Renal cortical epithelial cell (primary cell): ENCODE data around the gene OR4K15. TPM values are rescaled to one million over a fixed set of nuclear protein-coding genes. Genes with fewer than 3 reads are reported as not detected.
"Not testable (repeated sequence)": the region's sequence is repeated elsewhere in the genome, so short reads cannot be mapped to it uniquely, and the experiment has no call there.

Experiments
- DNase-seq: peaks from one replicate; pipeline ENCODE4 v3.0.0-alpha.2; 2011; ENCODE audit warnings: low read depth
- total RNA-seq: library from RNA; depleted of rRNA; stranded (reverse); fragments of >200 nt; gene quantifications from 2 replicates; pipeline ENCODE4 v1.2.3, GENCODE V29; 2014

Gene OR4K15
- total RNA-seq: not detected in 2 replicates

- no peak for DNase-seq
These were observed at the start of gene OR4K15 for GRCh38 chr14:19975291-19975690. TSS of gene OR4K15 (plus strand) at chr14:19975591. CDS start at chr14:19975591, 0 bp downstream.

GRCh38 chr14:19930617-19931016 is 44.8 kb upstream of the OR4K15 start, which contains the start of gene OR4K1:
TSS of gene OR4K1 (plus strand) at chr14:19930917. CDS start at chr14:19935667, 4,750 bp downstream.
- DNase-seq: no peak

DNA sequence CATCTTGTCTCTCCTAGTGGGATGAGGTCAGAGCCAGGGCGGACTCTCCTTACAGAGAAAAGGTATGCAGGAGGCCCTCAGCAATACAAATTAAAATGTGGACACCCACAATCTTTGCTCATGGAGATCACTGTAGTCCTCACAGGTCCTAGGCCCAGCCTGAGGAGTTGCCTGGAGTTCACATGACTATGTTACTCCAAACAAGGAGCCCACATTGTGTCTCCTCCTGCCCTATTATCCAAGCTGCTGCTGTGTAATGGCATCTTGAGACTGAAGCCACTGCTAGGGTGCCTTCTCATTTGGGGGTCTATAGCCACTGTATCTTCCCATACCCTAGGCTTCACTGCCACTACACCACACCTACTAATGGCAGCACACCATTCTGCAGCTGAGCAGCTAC is 33.7 kb upstream of the OR4K15 start:
- no peak for DNase-seq

DNA sequence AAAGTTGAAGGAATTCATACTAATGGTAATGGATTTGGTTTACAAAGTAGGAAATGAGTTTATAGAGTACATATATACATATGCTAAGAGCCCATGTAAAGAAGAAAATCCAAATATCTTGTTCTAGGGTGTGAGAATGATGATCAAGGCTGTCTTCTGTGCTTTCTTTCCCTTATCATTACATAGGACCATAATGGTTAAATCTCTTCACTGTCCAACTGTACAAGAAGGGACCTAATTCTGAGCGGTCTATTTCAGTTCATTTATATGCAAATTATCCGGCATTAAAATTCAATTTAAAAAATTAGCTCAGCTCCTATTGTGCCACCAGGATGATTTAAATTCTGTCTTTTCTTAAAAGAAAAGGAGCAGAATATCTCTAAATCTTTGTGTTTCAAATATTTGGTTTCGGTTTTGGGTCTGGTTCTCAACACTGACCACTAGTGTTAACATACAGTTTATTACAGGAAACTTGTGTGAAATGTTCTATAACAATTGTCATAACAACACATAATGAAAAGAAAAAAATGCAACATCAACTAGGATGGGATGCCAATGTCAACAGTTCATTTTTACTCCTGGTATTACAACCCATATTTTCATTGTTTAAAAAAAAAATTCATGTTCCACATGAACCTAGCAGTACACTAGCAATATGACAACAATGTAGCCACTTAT is 27.8 kb upstream of the OR4K15 start:
- no peak for DNase-seq

- no peak for DNase-seq
These were observed 26.2 kb upstream of the OR4K15 start for GRCh38 chr14:19949218-19949617.

DNA sequence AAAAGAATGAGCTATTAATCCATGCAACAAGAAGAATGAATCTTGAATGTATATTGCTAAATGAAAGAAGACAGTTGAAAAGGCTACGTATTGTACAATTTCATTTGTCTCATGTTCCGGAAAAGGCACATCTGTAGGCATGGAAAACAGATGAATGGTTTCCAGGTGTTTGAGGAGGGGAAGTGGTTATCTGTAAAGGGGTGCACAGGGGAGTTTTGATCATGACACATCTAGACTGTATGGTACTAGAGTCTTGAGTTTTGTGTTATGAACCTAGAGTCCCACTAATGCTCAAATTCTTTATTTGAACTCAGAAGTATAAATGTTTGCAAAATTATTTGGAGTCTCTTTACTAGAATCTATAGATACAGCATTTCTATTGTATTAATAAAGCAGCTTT is 5.7 kb upstream of the OR4K15 start:
- DNase-seq: not testable (repeated sequence)

GRCh38 chr14:19974844-19975243 is 547 bp upstream of the OR4K15 start:
- DNase-seq: no peak

DNA sequence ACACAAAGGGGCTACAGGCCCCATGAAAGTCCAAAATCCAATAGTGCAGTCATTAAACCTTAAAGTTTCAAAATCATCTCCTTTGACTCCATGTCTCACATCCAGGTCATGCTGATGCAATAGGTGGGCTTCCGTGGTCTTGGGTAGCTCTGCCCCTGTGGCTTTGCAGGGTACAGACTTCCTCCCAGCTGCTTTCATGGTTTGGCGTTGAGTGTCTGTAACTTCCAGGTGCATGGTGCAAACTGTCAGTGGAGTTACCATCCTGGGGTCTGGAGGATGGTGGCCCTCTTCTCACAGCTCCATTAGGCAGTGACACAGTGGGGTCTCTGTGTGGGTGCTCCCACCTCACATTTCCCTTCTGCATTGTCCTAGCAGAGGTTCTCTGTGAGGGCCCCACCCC is 18.0 kb downstream of the OR4K15 start:
- DNase-seq: no peak

GRCh38 chr14:20001863-20002262 is 26.5 kb downstream of the OR4K15 start, which contains the start of gene OR4Q2:
TSS of gene OR4Q2 (plus strand) at chr14:20002163.
- DNase-seq: no peak

GRCh38 chr14:20002319-20002718 is 26.9 kb downstream of the OR4K15 start:
- no peak for DNase-seq

- DNase-seq: no peak
These were observed 32.8 kb downstream of the OR4K15 start for GRCh38 chr14:20008156-20008555.

DNA sequence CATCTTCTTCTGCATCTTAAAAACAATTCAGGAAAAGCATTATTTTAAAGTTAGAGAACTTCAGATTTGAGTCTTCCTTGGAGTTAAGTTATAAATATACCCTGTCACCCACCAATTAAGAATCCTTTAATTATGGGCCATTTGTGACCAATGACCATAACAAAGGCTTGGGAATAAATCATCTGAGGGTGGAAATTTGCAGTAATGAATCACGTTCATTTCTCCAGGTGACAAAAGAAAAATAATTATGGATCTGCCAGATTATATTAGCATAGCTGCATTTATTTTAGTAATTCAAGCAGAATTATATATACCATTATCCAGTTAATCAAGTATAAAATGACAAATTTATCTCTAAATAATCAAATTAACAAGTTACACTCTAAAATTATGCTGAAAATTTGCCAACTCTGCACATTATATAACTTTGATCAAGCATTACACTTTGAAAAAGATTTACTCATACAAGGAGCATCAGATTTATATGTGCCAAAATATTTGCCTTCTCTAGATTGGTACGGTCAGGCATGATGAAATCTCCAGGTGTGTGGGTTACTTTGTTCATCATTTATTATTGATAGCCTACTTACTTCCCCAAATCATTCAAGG is 44.0 kb downstream of the OR4K15 start, which contains the start of gene OR4K14:
TSS of gene OR4K14 (minus strand) at position 51 of the 609 bp plus-strand sequence. CDS start 4,114 bp downstream, outside the sequence.
- DNase-seq: no peak

Other genes starting within 250 kb of the OR4K15 start
- not detected in 2 replicates for gene OR4Q3, start 232.0 kb upstream of the OR4K15 start, total RNA-seq
- not detected in 2 replicates for gene OR4M1, start 202.1 kb upstream of the OR4K15 start, total RNA-seq
- gene OR4N2, start 171.8 kb upstream of the OR4K15 start, total RNA-seq: not detected in 2 replicates
- not detected in 2 replicates for gene OR4K2, start 100.4 kb upstream of the OR4K15 start, total RNA-seq
- gene OR4K5, start 55.0 kb upstream of the OR4K15 start, total RNA-seq: not detected in 2 replicates
- not detected in 2 replicates for gene OR4K1, start 44.7 kb upstream of the OR4K15 start, total RNA-seq
- not detected in 2 replicates for gene OR4Q2, start 26.6 kb downstream of the OR4K15 start, total RNA-seq
- not detected in 2 replicates for gene OR4K14, start 43.7 kb downstream of the OR4K15 start, total RNA-seq
- gene OR4K13, start 60.4 kb downstream of the OR4K15 start, total RNA-seq: not detected in 2 replicates
- not detected in 2 replicates for gene OR4L1, start 84.5 kb downstream of the OR4K15 start, total RNA-seq
- gene OR4K17, start 135.1 kb downstream of the OR4K15 start, total RNA-seq: not detected in 2 replicates
- not detected in 2 replicates for gene OR4N5, start 163.2 kb downstream of the OR4K15 start, total RNA-seq
- not detected in 2 replicates for gene OR11G2, start 215.3 kb downstream of the OR4K15 start, total RNA-seq
- gene OR11H6, start 248.1 kb downstream of the OR4K15 start, total RNA-seq: not detected in 2 replicates